Epithelial cell of esophagus (primary cell): ENCODE data around the gene NKX6-2.
A peak's percentile ranks its signal among the peaks of the same experiment; 100 is the strongest.
"Not testable (repeated sequence)": the region's sequence is repeated elsewhere in the genome, so short reads cannot be mapped to it uniquely, and the experiment has no call there.

ENCODE experiments used
- DNase-seq: peaks from one replicate; pipeline ENCODE4 v3.0.0; 2010; ENCODE audit warnings: low read depth
- H3K4me3 ChIP-seq: 2 replicates; pipeline ENCODE4 v1.5.1; 2011; ENCODE audit warnings: mild to moderate bottlenecking, low read length, control low read depth
- CTCF ChIP-seq: IDR thresholded peaks from 2 replicates; pipeline ENCODE4 v1.5.1; 2011; ENCODE audit warnings: low read depth, mild to moderate bottlenecking, low read length, control low read depth, inconsistent platforms; ENCODE audit not compliant: insufficient read depth; ENCODE audit errors: missing control alignments

Gene NKX6-2

GRCh38 chr10:132746386-132746785, 39.6 kb downstream of the NKX6-2 start:
- no peak for TF ChIP-seq CTCF
- DNase-seq = no peak
- no peak overlapping the region for H3K4me3 ChIP-seq

GRCh38 chr10:132745971-132746370, 40.0 kb downstream of the NKX6-2 start:
- no peak for TF ChIP-seq CTCF
- DNase-seq = no peak
- H3K4me3 ChIP-seq = no peak overlapping the region

GRCh38 chr10:132745511-132745910, 40.4 kb downstream of the NKX6-2 start:
- no peak overlapping the region for H3K4me3 ChIP-seq

GRCh38 chr10:132744839-132745238, 41.1 kb downstream of the NKX6-2 start:
- no peak for DNase-seq
- TF ChIP-seq CTCF = no peak
- no peak overlapping the region for H3K4me3 ChIP-seq

More at GRCh38 chr10:132745511-132745910, 40.4 kb downstream of the NKX6-2 start:
- no peak for DNase-seq
- TF ChIP-seq CTCF = no peak

- no peak for DNase-seq
- TF ChIP-seq CTCF = no peak
- no peak overlapping the region for H3K4me3 ChIP-seq
These were observed 41.9 kb downstream of the NKX6-2 start for GRCh38 chr10:132743925-132744490.

- not testable (repeated sequence) for H3K4me3 ChIP-seq
- peak; percentile 58 for DNase-seq
These were observed 42.6 kb downstream of the NKX6-2 start for GRCh38 chr10:132743196-132743924.

GRCh38 chr10:132742837-132743194, 43.1 kb downstream of the NKX6-2 start:
- DNase-seq = no peak
- no peak overlapping the region for H3K4me3 ChIP-seq
- TF ChIP-seq CTCF = no peak
